HepG2 (cell line): Measurements from ENCODE around the gene ZMIZ1. TPM values are rescaled to one million over a fixed set of nuclear protein-coding genes. Genes with fewer than 3 reads are reported as not detected.
A peak's percentile ranks its signal among the peaks of the same experiment; 100 is the strongest.

Experiments
- BORCS8-MEF2B ChIP-seq: sonication (generic); formaldehyde crosslinking; IDR thresholded peaks from 2 replicates; pipeline ENCODE4 v1.8.0; 2022; ENCODE audit warnings: mild to moderate bottlenecking, missing genetic modification reagents
- EP300 ChIP-seq, 3 experiments: sonication (generic) in 1 of 3; formaldehyde crosslinking in 1 of 3; IDR thresholded peaks; 2 replicates each; pipeline versions ENCODE4 v1.5.1 to v1.6.1; 2011 to 2020; ENCODE audit warnings: low read depth in 2 of 3, low read length in 2 of 3, borderline replicate concordance in 1 of 3, improper control_type of control experiment in 1 of 3, mild to moderate bottlenecking in 1 of 3, missing genetic modification reagents in 1 of 3, moderate library complexity in 1 of 3
- HMGA1 ChIP-seq: sonication (generic); formaldehyde crosslinking; conservative IDR thresholded peaks from 2 replicates; pipeline ENCODE4 v1.4.0; 2020; ENCODE audit warnings: missing genetic modification reagents
- KIAA2018 ChIP-seq: sonication (generic); formaldehyde crosslinking; IDR thresholded peaks from 2 replicates; pipeline ENCODE4 v1.5.0; 2020; ENCODE audit warnings: mild to moderate bottlenecking, missing genetic modification reagents, borderline replicate concordance
- MED8 ChIP-seq: sonication (generic); formaldehyde crosslinking; IDR thresholded peaks from 2 replicates; pipeline ENCODE4 v1.8.1; 2023; ENCODE audit warnings: mild to moderate bottlenecking, missing genetic modification reagents; ENCODE audit not compliant: insufficient replicate concordance
- MLX ChIP-seq: IDR thresholded peaks from 2 replicates; pipeline ENCODE4 v1.6.1; 2016
- NRL ChIP-seq: sonication (generic); formaldehyde crosslinking; IDR thresholded peaks from 2 replicates; pipeline ENCODE4 v1.5.0; 2020; ENCODE audit warnings: missing genetic modification reagents, mild to moderate bottlenecking, moderate library complexity, borderline replicate concordance
- SIX4 ChIP-seq: sonication (generic); formaldehyde crosslinking; IDR thresholded peaks from 2 replicates; pipeline ENCODE4 v1.4.0; 2020; ENCODE audit warnings: missing genetic modification reagents
- SRSF4 ChIP-seq: fragments of 200-400 bp; formaldehyde crosslinking; IDR thresholded peaks from one replicate; pipeline ENCODE4 v1.6.1; 2018; ENCODE audit warnings: mild to moderate bottlenecking, low read depth, low read length, moderate library complexity; ENCODE audit not compliant: poor library complexity, severe bottlenecking
- STAG1 ChIP-seq: sonication (generic); formaldehyde crosslinking; IDR thresholded peaks from 2 replicates; pipeline ENCODE4 v1.4.0; 2020; ENCODE audit warnings: missing genetic modification reagents
- TGIF2 ChIP-seq: IDR thresholded peaks from 2 replicates; pipeline ENCODE4 v1.6.1; 2016; ENCODE audit warnings: control low read depth, missing compliant biosample characterization
- ZNF17 ChIP-seq: sonication (generic); formaldehyde crosslinking; IDR thresholded peaks from 2 replicates; pipeline ENCODE4 v1.5.0; 2020; ENCODE audit warnings: mild to moderate bottlenecking, missing genetic modification reagents
- ZNF225 ChIP-seq: sonication (generic); formaldehyde crosslinking; IDR thresholded peaks from 2 replicates; pipeline ENCODE4 v1.4.0; 2020; ENCODE audit warnings: mild to moderate bottlenecking, missing genetic modification reagents
- ZNF326 ChIP-seq: sonication (generic); formaldehyde crosslinking; IDR thresholded peaks from 2 replicates; pipeline ENCODE4 v1.4.0; 2020; ENCODE audit warnings: missing genetic modification reagents, borderline replicate concordance
- ZNF710 ChIP-seq: sonication (generic); formaldehyde crosslinking; IDR thresholded peaks from 2 replicates; pipeline ENCODE4 v1.5.0; 2020; ENCODE audit warnings: mild to moderate bottlenecking, missing genetic modification reagents, borderline replicate concordance
- ZNF780A ChIP-seq: sonication (generic); formaldehyde crosslinking; IDR thresholded peaks from 2 replicates; pipeline ENCODE4 v1.8.0; 2022; ENCODE audit warnings: mild to moderate bottlenecking, missing genetic modification reagents, moderate library complexity
- ZNF839 ChIP-seq: sonication (generic); formaldehyde crosslinking; IDR thresholded peaks from 2 replicates; pipeline ENCODE4 v1.4.0; 2020; ENCODE audit warnings: missing genetic modification reagents, mild to moderate bottlenecking, borderline replicate concordance
- polyA plus RNA-seq, 8 experiments: library from polyadenylated mRNA; depleted of rRNA in 3 of 8; stranded (reverse) in 7 of 8; unstranded in 1 of 8; fragments of >200 nt; fragmentation: Illumina TruSeq in 4 of 8; extraction: Trizol in 4 of 8; gene quantifications; 2 replicates each; pipeline versions ENCODE4 v1.2.1 to v1.2.3, GENCODE V29; 2011 to 2016; ENCODE audit warnings: low read depth in 4 of 8, missing spikeins in 1 of 8, mixed read lengths in 1 of 8; ENCODE audit not compliant: insufficient read depth in 1 of 8
- total RNA-seq, 5 experiments: library from RNA; depleted of rRNA; stranded (reverse); fragments of >200 nt; fragmentation: Illumina TruSeq; extraction: Trizol; gene quantifications; 2 replicates each; pipeline ENCODE4 v1.2.3, GENCODE V29; 2016; ENCODE audit warnings: low read depth in 1 of 5

ZMIZ1 gene
- total and polyA plus RNA-seq, 2 of the 13 experiments (the other 11 are each of a cell fraction or from before 2014, with no cell fraction given): 5.3 to 10.2 TPM

GRCh38 chr10:79067241-79068202, 1.2 kb upstream of the ZMIZ1 start (continued):
- TF ChIP-seq MLX (CRISPR knock-in tag) (no peak), TGIF2 (CRISPR knock-in tag) (peak; percentile 79), SRSF4 (no peak), SIX4 (peak; percentile 93), STAG1 (peak; percentile 43), EP300 (IDR thresholded peaks at IDR 0.05; ENCODE audit: low read depth in 2 of 2, low read length in 2 of 2) (peak in 1 of 2 experiments; percentile 57; a peak in 1 of 4 replicates), EP300 (CRISPR knock-in tag; IDR thresholded peaks at IDR 0.05; ENCODE audit: borderline replicate concordance) (no peak), KIAA2018 (CRISPR knock-in tag) (no peak), ZNF780A (no peak), ZNF326 (CRISPR knock-in tag) (no peak), ZNF839 (CRISPR knock-in tag) (no peak), ZNF710 (no peak; the same call in 1 of the 2 replicates), ZNF17 (no peak), NRL (CRISPR knock-in tag) (0 out of 2 replicates have a peak, but pooled peaks have one; percentile 27), ZNF225 (CRISPR knock-in tag) (no peak), MED8 (no peak), BORCS8-MEF2B (CRISPR knock-in tag) (peak; percentile 83), HMGA1 (no peak)
